ENCODE results near the gene PPFIBP1.

The PPFIBP1 gene

GRCh38 chr12:27513155-27513824 is 10.7 kb upstream of the PPFIBP1 start:
- no peak for DNase-seq

GRCh38 chr12:27515671-27516070 is 8.3 kb upstream of the PPFIBP1 start:
- no peak for DNase-seq

- no peak for DNase-seq
Measured at GRCh38 chr12:27516625-27517024, 7.4 kb upstream of the PPFIBP1 start.

GRCh38 chr12:27517546-27517945 is 6.5 kb upstream of the PPFIBP1 start:
- no peak for DNase-seq

GRCh38 chr12:27517961-27518665 is 5.9 kb upstream of the PPFIBP1 start:
- no peak for DNase-seq

GRCh38 chr12:27521066-27521465 is 2.9 kb upstream of the PPFIBP1 start:
- DNase-seq, result no peak

- no peak for DNase-seq
Measured at GRCh38 chr12:27521981-27522380, 2.0 kb upstream of the PPFIBP1 start.

- DNase-seq, result no peak
Measured at GRCh38 chr12:27523305-27523641, 733 bp upstream of the PPFIBP1 start.

GRCh38 chr12:27524494-27524835 is 459 bp downstream of the PPFIBP1 start:
- no peak for DNase-seq

- DNase-seq, result no peak
Measured at GRCh38 chr12:27524839-27525753, 1.1 kb downstream of the PPFIBP1 start.

- DNase-seq, result no peak
Measured at GRCh38 chr12:27527512-27527911, 3.5 kb downstream of the PPFIBP1 start.

- DNase-seq, result no peak
Measured at GRCh38 chr12:27528788-27529187, 4.8 kb downstream of the PPFIBP1 start.

- DNase-seq, result no peak
Measured at GRCh38 chr12:27530157-27530922, 6.3 kb downstream of the PPFIBP1 start.

- no peak for DNase-seq
Measured at GRCh38 chr12:27531896-27532295, 7.9 kb downstream of the PPFIBP1 start.

GRCh38 chr12:27534060-27534764 is 10.2 kb downstream of the PPFIBP1 start:
- no peak for DNase-seq

- DNase-seq, result no peak
Measured at GRCh38 chr12:27534765-27535161, 10.8 kb downstream of the PPFIBP1 start.

GRCh38 chr12:27535318-27535717 is 11.3 kb downstream of the PPFIBP1 start:
- no peak for DNase-seq

GRCh38 chr12:27537855-27538675 is 14.1 kb downstream of the PPFIBP1 start:
- DNase-seq, result no peak

- DNase-seq, result no peak
Measured at GRCh38 chr12:27539191-27539631, 15.2 kb downstream of the PPFIBP1 start.

- no peak for DNase-seq
Measured at GRCh38 chr12:27541031-27541719, 17.2 kb downstream of the PPFIBP1 start.

GRCh38 chr12:27542628-27543027 is 18.6 kb downstream of the PPFIBP1 start:
- no peak for DNase-seq

Measured in NCI-H187 (cell line).